GM18502 (cell line): ENCODE results near the gene MYMK.

Experiments
- ATAC-seq: cut with Tn5 transposase; IDR thresholded peaks from one replicate; pipeline ENCODE4 v1.9.1; 2021; ENCODE audit warnings: mild to moderate bottlenecking; ENCODE audit not compliant: unreplicated experiment, poor library complexity

Gene MYMK

GRCh38 chr9:133489253-133490190 lies 35.2 kb downstream of the MYMK start:
- ATAC-seq: no peak

DNA sequence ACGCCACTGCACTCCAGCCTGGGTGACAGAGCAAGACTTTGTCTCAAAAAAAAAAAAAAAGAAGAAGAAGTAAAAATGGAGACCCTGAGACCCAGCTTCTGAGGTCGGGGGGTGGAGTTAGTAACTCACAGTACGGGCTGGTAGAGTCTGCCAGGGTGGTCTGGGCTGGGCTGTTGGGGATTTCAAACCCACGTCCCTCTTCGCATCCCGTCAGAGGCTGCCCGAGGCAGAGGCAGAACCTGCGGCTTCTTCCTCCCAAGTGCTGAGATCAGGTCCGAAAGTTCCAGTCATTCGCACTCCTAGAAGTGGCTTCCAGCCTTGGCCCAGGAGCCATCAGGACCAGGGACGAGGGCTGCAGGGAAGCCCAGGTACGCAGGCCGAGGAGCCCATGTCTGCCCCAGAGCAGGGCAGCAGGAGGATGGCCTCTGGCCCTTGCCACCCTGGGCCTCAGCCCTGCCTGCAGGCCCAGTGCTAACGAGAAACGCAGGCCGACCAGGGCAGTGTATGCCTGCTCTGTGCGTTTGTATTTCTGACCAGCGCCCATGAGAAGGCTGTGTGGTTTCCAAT lies 36.0 kb downstream of the MYMK start:
- no peak for ATAC-seq

DNA sequence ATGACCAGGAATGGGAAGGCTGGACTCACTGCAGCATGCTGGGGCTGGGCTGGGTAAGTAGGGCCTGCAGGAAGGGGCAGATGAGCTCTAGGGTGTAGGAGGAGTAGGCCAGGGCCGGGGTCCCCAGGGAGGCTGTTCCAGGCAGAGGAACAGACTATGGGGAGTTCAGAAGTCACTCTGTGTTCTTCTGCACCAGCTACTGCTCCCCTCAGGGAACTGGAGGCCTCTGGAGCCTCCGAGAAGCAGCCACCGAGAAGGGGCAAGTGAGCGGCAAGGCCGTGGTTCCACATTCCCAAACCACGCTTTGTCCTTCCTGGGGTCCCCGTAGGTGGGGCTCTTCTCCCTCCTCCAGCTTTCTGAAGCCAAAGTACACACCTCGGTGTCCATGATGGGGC lies 37.4 kb downstream of the MYMK start:
- no peak for ATAC-seq

DNA sequence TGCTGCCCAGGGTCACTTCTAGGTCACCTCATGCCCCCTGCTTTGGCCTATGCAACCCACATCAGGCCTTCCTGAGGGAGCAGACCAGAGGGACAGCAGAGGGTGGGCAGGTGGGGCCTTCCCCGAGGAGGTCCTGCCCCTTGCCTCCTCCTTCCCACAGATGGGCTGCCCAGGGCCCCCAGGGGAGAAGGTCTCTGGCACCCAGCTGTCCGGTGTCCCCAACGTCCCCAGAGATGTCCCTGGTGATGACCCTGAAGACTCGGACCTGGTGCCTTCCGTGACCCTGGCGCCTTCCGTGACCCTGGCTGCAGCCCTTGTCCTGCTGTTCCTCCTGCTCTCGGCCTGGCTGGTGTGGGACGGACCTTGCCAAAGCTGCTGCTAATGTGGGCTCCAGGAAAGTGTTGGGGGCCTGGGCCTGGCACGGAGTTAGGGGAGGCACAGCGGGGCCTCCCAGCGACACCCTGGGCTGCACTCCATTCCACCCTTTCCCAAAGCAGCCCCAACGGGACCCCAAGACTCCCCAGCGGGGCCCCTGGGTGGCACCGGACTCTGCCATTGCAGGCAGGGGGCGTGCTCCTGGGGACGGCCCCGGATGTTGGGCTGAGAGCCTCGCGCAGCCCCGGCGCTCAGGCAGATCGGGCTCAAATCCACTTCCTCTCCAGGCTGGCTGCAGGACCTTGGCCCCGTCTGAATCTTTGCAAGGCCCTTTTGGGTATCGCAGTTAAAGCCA lies 39.1 kb downstream of the MYMK start:
- ATAC-seq: no peak

GRCh38 chr9:133484671-133485437 lies 39.9 kb downstream of the MYMK start:
- ATAC-seq: no peak

DNA sequence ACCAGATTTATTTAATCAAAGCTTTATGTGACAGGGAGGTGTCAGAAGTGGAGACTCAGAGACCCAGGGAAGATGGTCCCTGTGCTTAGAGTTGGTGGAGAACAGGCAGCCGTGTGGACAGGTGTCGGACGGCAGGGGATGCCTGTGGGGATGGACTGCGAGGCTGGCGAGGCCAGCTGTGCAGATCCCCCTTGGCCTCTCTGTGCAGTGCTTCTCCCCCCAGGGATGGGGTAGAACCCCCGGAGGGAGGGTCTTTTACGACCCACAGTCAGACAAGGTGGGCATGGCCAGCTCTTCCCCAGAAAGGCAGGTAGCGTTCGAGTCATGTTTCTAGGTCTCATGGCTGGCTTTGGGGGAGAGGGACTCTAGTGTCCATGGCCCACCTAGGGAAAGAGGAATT lies 41.1 kb downstream of the MYMK start:
- no peak for ATAC-seq

GRCh38 chr9:133478851-133479711 lies 45.7 kb downstream of the MYMK start, which contains the start of gene SLC2A6:
TSS of gene SLC2A6 (minus strand) at chr9:133479099. CDS start at chr9:133479059, 40 bp downstream.
- ATAC-seq: peak; percentile 90

- ATAC-seq: peak; percentile 46
Observed at GRCh38 chr9:133477992-133478850, 46.5 kb downstream of the MYMK start.

- ATAC-seq: no peak
Observed at GRCh38 chr9:133477461-133477860, 47.3 kb downstream of the MYMK start.

DNA sequence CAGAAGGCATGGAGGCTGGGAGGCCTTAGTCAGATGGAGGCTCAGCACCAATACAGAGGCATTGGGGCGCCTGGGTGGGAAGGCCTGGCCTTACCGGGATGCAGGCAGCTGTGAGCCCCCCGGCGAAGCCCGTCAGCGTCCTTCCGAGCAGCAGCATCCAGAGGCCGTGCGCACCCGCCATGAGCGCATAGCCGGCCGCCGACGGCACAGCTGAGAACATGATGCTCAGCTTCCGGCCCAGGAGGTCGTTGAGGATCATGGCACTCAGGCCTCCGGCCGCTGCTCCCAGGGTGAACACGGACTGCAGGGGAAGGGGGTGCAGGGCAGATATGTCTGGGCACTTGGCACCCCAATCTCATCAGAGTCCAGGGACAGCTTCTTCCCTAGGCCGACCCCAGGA lies 47.8 kb downstream of the MYMK start:
- no peak for ATAC-seq

DNA sequence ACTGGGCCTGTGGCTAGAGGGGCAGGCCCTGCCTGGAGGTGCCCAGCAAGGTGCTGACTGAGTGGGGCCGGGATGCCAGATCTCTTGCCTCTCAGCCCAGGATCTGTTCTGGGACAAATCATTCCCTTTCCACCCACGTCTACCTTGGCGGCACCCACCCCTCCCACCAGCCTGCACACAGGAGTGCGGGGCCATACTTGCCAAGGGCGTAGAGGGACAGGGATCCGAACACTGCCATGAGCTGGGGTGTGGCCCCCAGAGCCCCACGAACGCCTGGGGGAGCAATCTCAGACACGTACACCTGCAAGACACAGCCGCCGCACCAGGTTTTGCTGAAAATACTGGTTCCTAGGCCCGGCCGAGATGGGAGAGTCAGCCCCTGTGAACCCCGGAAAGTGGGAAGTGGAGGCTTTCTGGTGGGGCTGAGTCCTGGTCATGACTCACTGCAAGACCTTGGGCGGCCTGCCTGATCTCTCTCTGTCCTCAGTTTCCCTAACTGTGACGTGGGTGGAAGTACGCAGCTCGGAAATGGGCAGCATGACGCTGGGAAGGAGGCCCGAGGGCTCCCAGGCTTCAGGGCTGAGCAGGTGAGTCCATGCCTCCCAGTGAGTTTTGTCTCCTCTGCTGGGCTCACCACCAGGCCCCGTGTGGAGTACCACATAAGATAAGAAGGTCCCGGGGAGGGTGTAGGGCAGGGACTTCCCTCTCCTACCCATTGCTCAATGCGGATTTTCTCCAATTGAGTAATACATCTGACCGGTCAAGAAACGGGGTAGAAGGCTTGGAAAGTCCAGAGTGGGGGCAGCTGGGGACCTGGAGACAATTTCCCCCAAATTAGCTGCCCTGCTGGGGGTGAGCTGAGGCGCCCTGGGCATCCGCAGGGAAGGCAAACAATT lies 48.5 kb downstream of the MYMK start:
- no peak for ATAC-seq

DNA sequence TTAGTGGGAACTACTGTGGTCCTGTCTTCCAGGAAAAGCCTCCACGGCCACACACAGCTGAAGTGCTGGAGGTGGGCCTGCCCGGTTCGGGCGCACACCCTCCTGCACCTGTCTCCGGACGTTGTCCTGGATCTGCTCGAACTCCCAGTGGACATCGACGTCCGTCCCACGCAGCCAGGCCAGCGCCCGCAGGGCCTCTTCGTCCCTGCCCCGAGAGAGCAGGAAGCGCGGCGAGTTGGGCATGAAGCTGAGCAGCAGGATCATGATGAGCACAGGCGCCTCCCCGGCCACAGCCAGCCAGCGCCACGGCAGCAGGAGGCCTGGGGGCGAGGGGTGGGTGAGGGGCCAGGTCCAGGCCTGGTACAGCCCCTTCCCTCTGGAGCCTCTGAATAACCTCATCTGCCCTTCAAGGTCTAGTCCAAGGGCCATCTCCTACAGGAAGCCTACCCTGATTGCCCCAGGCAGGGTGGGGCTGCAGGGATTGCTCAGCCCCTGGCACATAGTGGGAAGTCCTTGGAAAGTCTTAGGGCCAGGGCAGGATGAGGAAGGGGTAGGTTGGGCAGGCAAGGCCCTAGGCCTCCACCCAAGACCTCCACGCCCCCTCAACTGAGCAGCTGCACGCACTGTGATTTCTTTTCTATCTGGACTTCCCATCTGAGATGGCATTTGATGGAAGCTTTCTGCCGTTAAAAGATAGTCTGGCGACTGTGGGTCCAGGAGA lies 49.3 kb downstream of the MYMK start:
- ATAC-seq: no peak

DNA sequence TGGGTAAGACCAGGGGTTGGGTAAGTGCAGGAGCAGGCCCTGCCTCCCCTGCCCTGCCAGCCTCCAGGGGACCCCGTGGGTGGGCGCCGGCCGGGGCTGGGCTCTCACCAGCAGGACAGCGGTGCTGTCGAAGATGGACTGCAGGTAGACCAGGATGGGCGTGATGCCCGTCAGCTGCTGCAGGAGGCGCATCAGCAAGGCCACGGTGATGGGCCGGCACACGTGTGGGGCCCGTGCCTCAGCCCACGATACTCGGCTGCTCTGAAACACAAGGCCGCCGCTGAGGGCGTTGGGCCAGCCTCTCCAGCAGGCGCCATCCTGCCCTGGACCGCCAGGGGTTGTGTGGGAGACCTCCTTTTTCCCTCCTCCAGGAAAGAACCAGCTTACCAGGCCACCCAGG lies 49.9 kb downstream of the MYMK start:
- no peak for ATAC-seq

DNA sequence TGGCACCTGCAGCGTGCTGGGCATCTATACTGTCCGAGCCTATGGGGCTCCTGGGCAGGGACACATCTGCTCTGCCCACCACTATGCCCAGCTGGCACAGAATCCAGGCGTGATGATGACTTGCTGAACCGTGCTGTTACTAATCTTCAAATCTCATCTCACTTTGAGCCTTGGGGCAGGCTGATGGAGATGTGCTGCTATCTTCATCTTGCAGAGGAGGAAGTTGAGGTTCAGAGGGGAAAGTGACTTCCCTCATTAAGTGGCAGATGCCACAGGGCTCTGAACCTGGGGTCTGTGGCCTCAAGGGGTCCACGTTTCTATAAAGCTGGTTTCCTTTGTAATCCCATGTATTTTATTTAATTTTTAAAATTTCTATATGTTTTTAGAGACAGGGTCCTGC lies 50.5 kb downstream of the MYMK start:
- ATAC-seq: no peak

- no peak for ATAC-seq
Observed at GRCh38 chr9:133473743-133474142, 51.0 kb downstream of the MYMK start.

- ATAC-seq: no peak
Observed at GRCh38 chr9:133472753-133473378, 51.9 kb downstream of the MYMK start.

DNA sequence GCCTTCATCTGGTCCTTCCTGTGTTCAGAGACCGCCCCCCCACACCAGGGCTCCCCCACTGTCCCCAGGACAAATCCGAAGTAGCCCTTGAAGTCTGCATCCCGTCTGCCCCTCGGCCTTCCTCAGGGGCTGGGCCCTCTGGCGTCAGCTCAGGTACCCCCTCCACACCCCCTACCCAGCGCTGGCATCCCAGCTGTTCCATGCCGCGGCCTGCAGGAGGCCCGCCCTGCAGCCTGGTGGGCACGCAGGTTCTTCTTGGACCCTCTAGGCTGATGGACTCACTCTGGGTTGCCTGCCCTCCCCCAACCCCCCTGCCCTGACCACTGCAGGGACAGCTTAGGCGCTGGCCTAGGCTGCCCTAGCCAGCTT lies 52.5 kb downstream of the MYMK start:
- no peak for ATAC-seq
